ENCODE measurements around the gene IPCEF1. TPM values are rescaled to one million over a fixed set of nuclear protein-coding genes. Genes with fewer than 3 reads are reported as not detected.

Gene IPCEF1
- total and polyA plus RNA-seq, 2 donors (not counting 3 experiments of a cell fraction or from before 2014, with no cell fraction given): 0.01 to 0.51 TPM

DNA sequence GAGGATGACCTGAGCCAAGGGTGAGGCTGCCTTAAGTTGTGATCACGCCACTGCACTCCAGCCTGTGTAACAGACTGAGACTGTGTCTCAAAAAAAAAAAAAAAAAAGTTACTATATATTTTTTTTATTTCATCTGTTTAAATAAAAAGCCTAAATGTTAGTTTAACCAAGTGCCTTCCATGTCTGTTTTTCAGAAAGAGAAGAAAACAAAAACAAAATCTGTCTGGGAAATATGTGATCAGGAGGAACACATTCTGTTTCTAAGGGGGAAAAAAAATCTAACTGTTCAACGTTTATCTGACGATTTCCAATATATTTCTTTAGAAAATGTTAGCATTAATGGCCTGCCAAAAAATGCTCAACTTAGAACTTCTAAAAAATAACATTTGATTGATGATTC, 147.0 kb downstream of the IPCEF1 start:
- TF ChIP-seq JUN (IDR thresholded peaks at IDR 0.05; ENCODE audit: borderline replicate concordance, insufficient read depth, insufficient read length, low read depth): no peak
- TF ChIP-seq, protein P1, sequence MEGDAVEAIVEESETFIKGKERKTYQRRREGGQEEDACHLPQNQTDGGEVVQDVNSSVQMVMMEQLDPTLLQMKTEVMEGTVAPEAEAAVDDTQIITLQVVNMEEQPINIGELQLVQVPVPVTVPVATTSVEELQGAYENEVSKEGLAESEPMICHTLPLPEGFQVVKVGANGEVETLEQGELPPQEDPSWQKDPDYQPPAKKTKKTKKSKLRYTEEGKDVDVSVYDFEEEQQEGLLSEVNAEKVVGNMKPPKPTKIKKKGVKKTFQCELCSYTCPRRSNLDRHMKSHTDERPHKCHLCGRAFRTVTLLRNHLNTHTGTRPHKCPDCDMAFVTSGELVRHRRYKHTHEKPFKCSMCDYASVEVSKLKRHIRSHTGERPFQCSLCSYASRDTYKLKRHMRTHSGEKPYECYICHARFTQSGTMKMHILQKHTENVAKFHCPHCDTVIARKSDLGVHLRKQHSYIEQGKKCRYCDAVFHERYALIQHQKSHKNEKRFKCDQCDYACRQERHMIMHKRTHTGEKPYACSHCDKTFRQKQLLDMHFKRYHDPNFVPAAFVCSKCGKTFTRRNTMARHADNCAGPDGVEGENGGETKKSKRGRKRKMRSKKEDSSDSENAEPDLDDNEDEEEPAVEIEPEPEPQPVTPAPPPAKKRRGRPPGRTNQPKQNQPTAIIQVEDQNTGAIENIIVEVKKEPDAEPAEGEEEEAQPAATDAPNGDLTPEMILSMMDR (IDR thresholded peaks at IDR 0.05; ENCODE audit: extremely low read depth in 1 of 2, insufficient read depth in 1 of 2, low read depth in 1 of 2, low read length in 2 of 2): no peak
- TF ChIP-seq POLR2AphosphoS5 (IDR thresholded peaks at IDR 0.05; ENCODE audit: insufficient read depth, low read depth, low read length): no peak
- no peak for TF ChIP-seq MYC (IDR thresholded peaks at IDR 0.05; ENCODE audit: low read depth, low read length)
- TF ChIP-seq EZH2 (IDR thresholded peaks at IDR 0.05; ENCODE audit: borderline replicate concordance, low read depth, low read length, severe bottlenecking): no peak
- TF ChIP-seq, protein P2, sequence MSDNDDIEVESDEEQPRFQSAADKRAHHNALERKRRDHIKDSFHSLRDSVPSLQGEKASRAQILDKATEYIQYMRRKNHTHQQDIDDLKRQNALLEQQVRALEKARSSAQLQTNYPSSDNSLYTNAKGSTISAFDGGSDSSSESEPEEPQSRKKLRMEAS (IDR thresholded peaks at IDR 0.05; ENCODE audit: insufficient read depth, insufficient read length): no peak
- no peak for TF ChIP-seq FOS (IDR thresholded peaks at IDR 0.05; ENCODE audit: borderline replicate concordance, insufficient read depth, low read length)
- no peak for TF ChIP-seq POLR2A (IDR thresholded peaks at IDR 0.05; ENCODE audit: low read depth, low read length)
- no peak for TF ChIP-seq GATA2 (IDR thresholded peaks at IDR 0.05; ENCODE audit: insufficient read depth, insufficient read length, low read depth, low read length)
- no peak for FAIRE-seq
- intact Hi-C loops (cut with micrococcal nuclease) (no loop called here), dilution Hi-C loops (cut with MboI; ENCODE audit: extremely low pct_ligation_motif_present, low sequenced_read_pairs) (no loop called here)
- DNase-seq (ENCODE audit: low read depth, low spot score): no peak
- no peaks in the 10 kb centered on the region for H3K27me3 ChIP-seq (ENCODE audit: control insufficient read depth in 2 of 2, insufficient read depth in 2 of 2, low read length in 2 of 2)
- no peak overlapping the region for H3K4me3 ChIP-seq (replicated peaks in 1 of 3; ENCODE audit: insufficient read depth in 1 of 3, low read depth in 1 of 3, low read length in 3 of 3)
- no peaks in the 10 kb centered on the region for H3K9me1 ChIP-seq (replicated peaks; ENCODE audit: control insufficient read depth, extremely low read depth, insufficient read depth, low read length)
- no peak overlapping the region for H3K27ac ChIP-seq (ENCODE audit: insufficient read depth, low read depth, low read length)
- ChIA-PET POLR2A (no interaction called here), CTCF (no interaction called here)
- no peaks in the 10 kb centered on the region for H3K9me3 ChIP-seq (replicated peaks; ENCODE audit: control insufficient read depth, insufficient read depth, low read length)
- BruUV-seq (replicated peaks): no TSS peak
- no peaks in the 10 kb centered on the region for H4K20me1 ChIP-seq (replicated peaks; ENCODE audit: control insufficient read depth, extremely low read depth, insufficient read depth, low read length)
- no peaks in the 10 kb centered on the region for H3K79me2 ChIP-seq (ENCODE audit: control insufficient read depth, insufficient read depth, low read length)
- no peaks in the 10 kb centered on the region for H3K36me3 ChIP-seq (ENCODE audit: control insufficient read depth in 2 of 2, extremely low read depth in 1 of 2, insufficient read depth in 2 of 2, low read length in 2 of 2)
- no peak overlapping the region for H3K9ac ChIP-seq (replicated peaks; ENCODE audit: extremely low read depth, insufficient read depth, low read length)
- H2AFZ ChIP-seq (ENCODE audit: low read depth, low read length): no peak overlapping the region
- no peak overlapping the region for H3K4me2 ChIP-seq (ENCODE audit: insufficient read depth, low read length)
- H3K4me1 ChIP-seq (ENCODE audit: control insufficient read depth, extremely low read depth, insufficient read depth, low read length): no peaks in the 10 kb centered on the region
